Cortex of kidney (tissue), 1 donor: ENCODE results near the gene NBPF20.
"Not testable (repeated sequence)": the region's sequence is repeated elsewhere in the genome, so short reads cannot be mapped to it uniquely, and the experiment has no call there.

Experiments
- DNase-seq: peaks from one replicate; lab custom pipeline; 2025; lab: John Stamatoyannopoulos, UW

Gene NBPF20

GRCh38 chr1:145424612-145425435, 579 bp downstream of the NBPF20 start:
- not testable (repeated sequence) for DNase-seq

- DNase-seq = not testable (repeated sequence)
These were observed 10.3 kb downstream of the NBPF20 start for GRCh38 chr1:145415149-145415548.

DNA sequence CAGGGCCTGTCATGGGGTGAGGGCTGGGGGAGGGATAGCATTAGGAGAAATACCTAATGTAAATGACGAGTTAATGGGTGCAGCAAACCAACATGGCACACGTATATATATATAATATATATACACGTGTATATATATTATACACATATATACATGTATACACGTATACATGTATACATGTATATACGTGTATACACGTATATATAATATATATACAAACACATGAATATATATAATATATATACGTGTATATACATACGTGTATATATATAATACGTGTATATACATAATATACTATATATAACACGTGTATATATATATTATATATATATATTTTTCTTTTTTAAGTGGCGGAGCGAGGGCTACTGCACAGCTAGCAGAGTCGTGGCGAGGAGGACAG, 18.1 kb downstream of the NBPF20 start:
- DNase-seq = not testable (repeated sequence)

GRCh38 chr1:145404949-145405348, 20.5 kb downstream of the NBPF20 start:
- not testable (repeated sequence) for DNase-seq

DNA sequence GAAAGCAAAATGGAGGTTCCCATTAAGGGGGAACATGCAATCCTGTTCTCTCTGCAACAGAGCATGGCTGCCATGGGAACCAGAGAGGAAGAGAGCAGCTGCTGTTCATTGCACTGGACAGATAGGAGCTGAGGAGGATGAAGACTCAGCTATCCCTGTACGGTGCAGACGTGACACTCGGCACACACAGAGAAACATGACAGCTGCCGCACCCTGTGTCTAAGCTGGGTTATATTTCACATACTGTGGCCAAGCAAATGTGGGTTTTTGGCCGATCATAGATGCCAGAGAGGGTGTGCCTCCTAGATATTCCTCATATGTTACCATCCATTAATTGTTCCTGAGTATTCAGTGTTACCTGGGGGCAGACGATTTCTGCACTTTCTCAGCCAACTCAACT, 24.7 kb downstream of the NBPF20 start:
- not testable (repeated sequence) for DNase-seq
